Neuronal stem cell (in vitro differentiated cells): Measurements from ENCODE around the gene DDX56. TPM values are rescaled to one million over a fixed set of nuclear protein-coding genes. Genes with fewer than 3 reads are reported as not detected.

Experiments
- DNase-seq: peaks from one replicate; pipeline ENCODE4 v3.0.0-alpha.2; 2013; ENCODE audit warnings: low spot score
- H2AFZ ChIP-seq: one replicate; pipeline ENCODE4 v1.6.1; 2013; ENCODE audit warnings: mild to moderate bottlenecking, low read length, inconsistent platforms
- H2AK5ac ChIP-seq: 2 replicates; pipeline ENCODE4 v1.6.1; 2013; ENCODE audit warnings: low read depth, mild to moderate bottlenecking, inconsistent platforms, low read length, moderate library complexity, mixed read lengths
- H2BK120ac ChIP-seq: 2 replicates; pipeline ENCODE4 v1.6.1; 2013; ENCODE audit warnings: low read depth, mild to moderate bottlenecking, inconsistent platforms, low read length, moderate library complexity, mixed read lengths
- H2BK12ac ChIP-seq: one replicate; pipeline ENCODE4 v1.6.1; 2013; ENCODE audit warnings: low read length, inconsistent platforms
- H2BK15ac ChIP-seq: 2 replicates; pipeline ENCODE4 v1.6.1; 2013; ENCODE audit warnings: mild to moderate bottlenecking, low read length, inconsistent platforms, mixed read lengths
- H2BK5ac ChIP-seq: one replicate; pipeline ENCODE4 v1.6.1; 2013; ENCODE audit warnings: inconsistent platforms, mild to moderate bottlenecking, low read length, moderate library complexity
- H3K14ac ChIP-seq: one replicate; pipeline ENCODE4 v1.6.1; 2013; ENCODE audit warnings: low read length, inconsistent platforms
- H3K18ac ChIP-seq: 2 replicates; pipeline ENCODE4 v1.6.1; 2013; ENCODE audit warnings: low read length, inconsistent platforms
- H3K23ac ChIP-seq: 2 replicates; pipeline ENCODE4 v1.6.1; 2013; ENCODE audit warnings: low read depth, mild to moderate bottlenecking, mixed read lengths, low read length, inconsistent platforms; ENCODE audit not compliant: poor library complexity
- H3K27ac ChIP-seq: replicated peaks from 3 replicates; pipeline ENCODE4 v1.5.1; 2013; ENCODE audit warnings: low read length, inconsistent platforms
- H3K27me3 ChIP-seq, 3 experiments: 2 replicates each; pipeline ENCODE4 v1.6.1; 2013; ENCODE audit warnings: low read length in 3 of 3, mild to moderate bottlenecking in 2 of 3, inconsistent platforms in 1 of 3, low read depth in 1 of 3, mixed read lengths in 1 of 3, moderate library complexity in 1 of 3; ENCODE audit not compliant: control insufficient read depth in 3 of 3, insufficient read depth in 3 of 3
- H3K36me3 ChIP-seq, 2 donors: replicated peaks in 1 of 2; 2 replicates each; pipeline ENCODE4 v1.6.1; 2013; ENCODE audit warnings: low read length in 2 of 2; ENCODE audit not compliant: control insufficient read depth in 2 of 2, insufficient read depth in 2 of 2
- H3K4ac ChIP-seq: 2 replicates; pipeline ENCODE4 v1.6.1; 2013; ENCODE audit warnings: inconsistent platforms, mild to moderate bottlenecking, low read length, moderate library complexity
- H3K4me1 ChIP-seq, 2 donors: 1 replicate in 1 of 2; 2 replicates in 1 of 2; pipeline ENCODE4 v1.6.1; 2013; ENCODE audit warnings: low read length in 2 of 2, low read depth in 1 of 2; ENCODE audit not compliant: control insufficient read depth in 2 of 2, insufficient read depth in 1 of 2
- H3K4me2 ChIP-seq: one replicate; pipeline ENCODE4 v1.6.1; 2013; ENCODE audit warnings: mild to moderate bottlenecking, low read length, inconsistent platforms; ENCODE audit not compliant: insufficient read depth, poor library complexity, severe bottlenecking
- H3K4me3 ChIP-seq, 2 donors: 2 replicates each; pipeline ENCODE4 v1.5.1; 2013; ENCODE audit warnings: low read length in 2 of 2, mild to moderate bottlenecking in 2 of 2, inconsistent platforms in 1 of 2, moderate library complexity in 1 of 2
- H3K79me1 ChIP-seq: one replicate; pipeline ENCODE4 v1.6.1; 2013; ENCODE audit warnings: low read depth, mild to moderate bottlenecking, inconsistent platforms, low read length, moderate library complexity
- H3K9ac ChIP-seq: one replicate; pipeline ENCODE4 v1.6.1; 2013; ENCODE audit warnings: mild to moderate bottlenecking, low read depth, low read length, inconsistent platforms; ENCODE audit not compliant: poor library complexity
- H3K9me3 ChIP-seq, 2 donors: replicated peaks in 1 of 2; 2 replicates each; pipeline versions ENCODE3 to v1.6.1; 2013; ENCODE audit warnings: low read length in 2 of 2, mild to moderate bottlenecking in 2 of 2, inconsistent platforms in 1 of 2, low read depth in 1 of 2, mixed read lengths in 1 of 2, moderate library complexity in 1 of 2; ENCODE audit not compliant: control insufficient read depth in 2 of 2, insufficient read depth in 1 of 2
- H4K8ac ChIP-seq: one replicate; pipeline ENCODE4 v1.6.1; 2013; ENCODE audit warnings: low read depth, mild to moderate bottlenecking, inconsistent platforms, low read length, moderate library complexity
- H4K91ac ChIP-seq: one replicate; pipeline ENCODE4 v1.6.1; 2013; ENCODE audit warnings: low read length, low read depth, mild to moderate bottlenecking, inconsistent platforms; ENCODE audit not compliant: poor library complexity
- WGBS, 2 donors: extraction: QIAGEN DNeasy Blood & Tissue Kit; methylation state at CpG; one replicate each; pipeline ENCODE4 v1.1.7; 2013; ENCODE audit warnings: missing lambda C conversion rate in 2 of 2, mixed read lengths in 1 of 2; ENCODE audit not compliant: insufficient read length in 2 of 2, insufficient replicate concordance in 1 of 2; ENCODE audit errors: extremely low coverage in 2 of 2; 5-methylcytosine and 5-hydroxymethylcytosine counted together
- polyA plus RNA-seq, 2 experiments: library from polyadenylated mRNA; stranded (reverse); fragments of 200-250 nt; gene quantifications; one replicate each; pipeline ENCODE4 v1.2.3, GENCODE V29; 2013

The DDX56 gene, protein sequence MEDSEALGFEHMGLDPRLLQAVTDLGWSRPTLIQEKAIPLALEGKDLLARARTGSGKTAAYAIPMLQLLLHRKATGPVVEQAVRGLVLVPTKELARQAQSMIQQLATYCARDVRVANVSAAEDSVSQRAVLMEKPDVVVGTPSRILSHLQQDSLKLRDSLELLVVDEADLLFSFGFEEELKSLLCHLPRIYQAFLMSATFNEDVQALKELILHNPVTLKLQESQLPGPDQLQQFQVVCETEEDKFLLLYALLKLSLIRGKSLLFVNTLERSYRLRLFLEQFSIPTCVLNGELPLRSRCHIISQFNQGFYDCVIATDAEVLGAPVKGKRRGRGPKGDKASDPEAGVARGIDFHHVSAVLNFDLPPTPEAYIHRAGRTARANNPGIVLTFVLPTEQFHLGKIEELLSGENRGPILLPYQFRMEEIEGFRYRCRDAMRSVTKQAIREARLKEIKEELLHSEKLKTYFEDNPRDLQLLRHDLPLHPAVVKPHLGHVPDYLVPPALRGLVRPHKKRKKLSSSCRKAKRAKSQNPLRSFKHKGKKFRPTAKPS
- polyA plus RNA-seq (2013, experiment 1 of 2): 43.0 TPM
- polyA plus RNA-seq (2013, experiment 2 of 2): 42.3 TPM

DNA sequence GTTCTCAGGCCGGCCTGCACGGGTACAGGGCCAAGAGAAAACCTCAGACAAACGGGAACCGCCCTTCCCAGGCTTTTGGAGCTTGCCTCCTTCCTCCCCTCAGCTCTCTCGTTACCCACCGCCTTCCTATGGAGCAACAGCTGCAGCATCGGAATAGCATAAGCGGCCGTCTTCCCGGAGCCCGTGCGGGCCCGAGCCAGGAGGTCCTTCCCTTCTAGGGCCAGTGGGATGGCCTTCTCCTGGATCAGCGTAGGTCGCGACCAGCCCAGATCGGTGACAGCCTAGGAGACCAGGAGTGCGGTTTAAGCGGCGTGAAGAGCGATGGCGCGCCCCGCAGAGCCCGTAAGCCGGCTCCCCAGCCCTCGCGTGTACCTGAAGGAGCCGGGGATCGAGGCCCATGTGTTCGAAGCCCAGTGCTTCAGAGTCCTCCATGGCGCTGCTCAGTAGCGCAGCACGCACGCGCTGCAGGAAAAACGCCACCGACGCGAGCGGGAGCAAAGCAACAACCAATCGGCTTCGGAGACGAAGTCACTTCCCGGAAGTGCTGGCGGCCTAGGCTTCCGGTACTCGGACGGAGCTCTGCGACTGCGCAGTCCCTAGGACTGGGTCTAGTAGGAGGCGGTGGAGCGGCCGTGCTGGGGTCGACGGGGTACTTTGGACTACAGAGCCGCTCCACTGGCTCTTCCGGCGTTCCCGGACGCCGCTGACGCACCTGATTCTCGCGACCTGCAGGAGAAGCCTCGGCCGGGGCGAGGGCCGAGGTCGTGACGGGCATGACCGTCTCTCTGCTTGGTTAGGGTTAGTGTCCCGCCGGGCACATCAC lies at the start of gene DDX56:
Gene DDX56 (minus strand): TSS at position 445 of the 823 bp plus-strand sequence. CDS start 13 bp downstream, at position 432.
- DNase-seq: peak; percentile 73
- H3K36me3 ChIP-seq: peaks cover 50 to 75% of the 10 kb centered on the region in 2 donors

DNA sequence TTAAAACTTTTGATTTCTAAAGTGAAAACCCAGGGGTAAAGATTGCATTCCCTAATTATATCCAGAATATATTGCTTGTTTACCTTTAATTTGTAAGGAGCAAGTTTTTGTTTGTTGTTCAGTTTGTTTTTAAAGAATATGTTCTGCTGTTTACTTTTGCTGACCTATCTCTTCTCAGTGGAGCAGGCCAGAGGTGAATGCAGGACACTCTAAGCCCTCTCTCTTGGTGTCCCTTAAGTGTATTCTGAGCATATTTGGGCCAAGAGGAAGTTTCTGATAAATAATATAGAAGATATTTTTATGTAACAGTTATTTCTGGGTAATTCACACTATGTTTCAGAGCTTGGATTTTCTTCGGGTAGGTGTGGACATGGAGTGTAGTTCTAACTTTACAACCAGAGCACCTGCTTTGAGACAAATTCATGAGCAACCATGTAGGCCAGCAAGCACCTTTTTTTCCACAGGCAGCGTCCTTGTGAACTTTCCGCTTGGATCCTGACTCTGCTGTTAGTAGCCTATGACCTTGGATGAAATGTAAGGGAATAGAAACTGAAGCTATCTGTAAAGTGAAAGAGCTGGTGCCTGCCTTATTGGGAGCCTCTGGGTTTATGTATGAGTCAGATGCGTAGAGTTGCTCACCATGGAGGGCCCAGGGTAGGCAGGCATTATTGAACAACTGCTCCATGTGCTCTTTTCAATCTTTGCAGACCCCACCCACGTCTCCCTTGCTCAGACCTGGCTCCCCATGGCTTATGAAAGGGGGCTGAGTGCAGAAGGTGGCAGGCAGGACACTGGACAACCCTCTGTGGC lies 48.8 kb upstream of the DDX56 start:
- Histone ChIP-seq H3K14ac (no peak overlapping the region), H2AFZ (no peak overlapping the region), H3K36me3 (peaks cover 11 to 39% of the 10 kb centered on the region in 2 donors), H3K18ac (no peak overlapping the region), H3K79me1 (peaks cover 5% of the 10 kb centered on the region), H3K27me3 (no peaks in the 10 kb centered on the region), H3K4me2 (no peak overlapping the region), H4K8ac (no peak overlapping the region), H3K4me1 (no peaks in the 10 kb centered on the region), H3K23ac (no peak overlapping the region), H2BK15ac (no peak overlapping the region), H3K9me3 (peaks cover 0 to 3% of the 10 kb centered on the region in 2 donors), H2AK5ac (no peak overlapping the region), H4K91ac (no peak overlapping the region), H3K4me3 (no peak overlapping the region), H2BK12ac (no peak overlapping the region), H2BK5ac (no peak overlapping the region), H3K4ac (no peak overlapping the region), H3K9ac (no peak overlapping the region), H3K27ac (no peak overlapping the region), H2BK120ac (no peak overlapping the region)
- no CpG with 5 or more reads among the region's 5 CpGs for WGBS, 2 donors
- no peak for DNase-seq

More for the DNA sequence above, at the start of gene DDX56:
- Histone ChIP-seq H4K91ac (no peak within 1 kb of the TSS), H3K18ac (peak within 1 kb of the TSS; percentile 94), H2BK5ac (peak within 1 kb of the TSS; percentile 70), H3K27ac (peak within 1 kb of the TSS; percentile 57), H2BK15ac (no peak within 1 kb of the TSS), H3K23ac (peak within 1 kb of the TSS; percentile 98), H3K4me1 (peaks cover 6 to 9% of the 10 kb centered on the region in 2 donors), H2AK5ac (peak within 1 kb of the TSS; percentile 96), H2AFZ (peak within 1 kb of the TSS; percentile 83), H4K8ac (peak within 1 kb of the TSS; percentile 78), H2BK120ac (peak within 1 kb of the TSS; percentile 35), H3K4me2 (peak within 1 kb of the TSS; percentile 90), H3K4me3 (peak within 1 kb of the TSS; percentile 58 to 90), H3K9me3 (no peaks in the 10 kb centered on the region), H3K27me3 (no peaks in the 10 kb centered on the region), H3K4ac (no peak within 1 kb of the TSS), H2BK12ac (no peak within 1 kb of the TSS), H3K79me1 (peaks cover 14% of the 10 kb centered on the region), H3K9ac (peak within 1 kb of the TSS; percentile 96), H3K14ac (no peak within 1 kb of the TSS)
- no CpG with 5 or more reads among the region's 74 CpGs for WGBS, 2 donors

DNA sequence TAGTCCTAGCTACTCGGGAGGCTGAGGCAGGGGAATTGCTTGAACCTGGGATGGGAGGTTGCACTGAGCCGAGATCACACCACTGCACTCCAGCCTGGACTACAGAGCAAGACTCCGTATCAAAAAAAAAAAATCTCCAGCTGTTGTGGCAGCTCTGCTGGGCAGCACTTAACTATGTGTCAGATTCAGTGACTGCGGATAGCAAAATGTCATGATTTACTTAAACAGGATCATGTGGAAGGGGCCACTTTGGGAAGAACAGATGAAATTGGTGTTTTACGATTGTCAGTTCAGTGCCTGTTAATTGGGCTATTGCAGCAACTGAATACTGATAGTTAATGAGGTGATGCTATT lies 48.0 kb upstream of the DDX56 start:
- no peak overlapping the region for H3K23ac ChIP-seq
- peaks cover 11 to 33% of the 10 kb centered on the region in 2 donors for H3K36me3 ChIP-seq
- H3K4me2 ChIP-seq: no peak overlapping the region
- H2AFZ ChIP-seq: no peak overlapping the region
- H2BK15ac ChIP-seq: no peak overlapping the region
- no peak for DNase-seq
- H3K27ac ChIP-seq: no peak overlapping the region
- H3K18ac ChIP-seq: no peak overlapping the region
- no peak overlapping the region for H2BK5ac ChIP-seq
- H2BK120ac ChIP-seq: no peak overlapping the region
- no peak overlapping the region for H2AK5ac ChIP-seq
- H3K4me3 ChIP-seq: no peak overlapping the region
- H3K79me1 ChIP-seq: peaks cover 5% of the 10 kb centered on the region
- H3K27me3 ChIP-seq: no peaks in the 10 kb centered on the region
- H3K14ac ChIP-seq: no peak overlapping the region
- no peak overlapping the region for H3K9ac ChIP-seq
- H3K9me3 ChIP-seq: peaks cover 0 to 3% of the 10 kb centered on the region in 2 donors
- H4K8ac ChIP-seq: no peak overlapping the region
- H4K91ac ChIP-seq: no peak overlapping the region
- WGBS, 2 donors: no CpG with 5 or more reads among the region's 5 CpGs
- no peaks in the 10 kb centered on the region for H3K4me1 ChIP-seq
- H3K4ac ChIP-seq: no peak overlapping the region
- no peak overlapping the region for H2BK12ac ChIP-seq
